DOHH2 (cell line): Measurements from ENCODE around the gene B4GALT3.

Experiments
- EZH2phosphoT487 ChIP-seq: fragments of 200-600 bp; sonication (generic); IDR thresholded peaks from 2 replicates; pipeline ENCODE4 v1.6.1; 2017; ENCODE audit warnings: borderline replicate concordance, mild to moderate bottlenecking, antibody characterized with exemption, low read length, moderate library complexity, mixed read lengths
- TF ChIP-seq, protein P1 (sequence below): fragments of 200-600 bp; sonication (generic); IDR thresholded peaks from one replicate; pipeline ENCODE4 v1.5.1; 2014; ENCODE audit warnings: antibody characterized with exemption, mild to moderate bottlenecking, low read depth, low read length; ENCODE audit not compliant: poor library complexity, severe bottlenecking

DNA sequence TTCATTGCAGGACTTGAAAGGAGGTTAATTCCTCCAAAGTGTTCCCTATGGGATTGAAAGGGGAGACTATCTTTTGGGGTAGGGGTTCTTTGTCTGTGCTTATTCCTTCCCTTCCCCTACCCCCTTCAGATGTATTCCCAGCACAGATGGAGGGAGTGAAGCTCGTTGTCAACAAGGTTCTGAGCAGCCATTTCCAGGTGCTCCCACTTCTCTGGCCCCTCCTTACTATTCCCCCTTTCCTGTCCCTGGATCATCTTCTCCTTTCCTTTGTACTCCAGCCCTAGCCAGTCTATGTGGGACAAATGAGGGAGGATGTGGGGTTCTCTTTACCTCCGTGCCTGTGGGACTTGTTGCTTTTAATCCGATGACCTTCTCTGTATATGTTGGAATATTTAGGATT, 49.5 kb upstream of the B4GALT3 start:
- TF ChIP-seq, protein P1, sequence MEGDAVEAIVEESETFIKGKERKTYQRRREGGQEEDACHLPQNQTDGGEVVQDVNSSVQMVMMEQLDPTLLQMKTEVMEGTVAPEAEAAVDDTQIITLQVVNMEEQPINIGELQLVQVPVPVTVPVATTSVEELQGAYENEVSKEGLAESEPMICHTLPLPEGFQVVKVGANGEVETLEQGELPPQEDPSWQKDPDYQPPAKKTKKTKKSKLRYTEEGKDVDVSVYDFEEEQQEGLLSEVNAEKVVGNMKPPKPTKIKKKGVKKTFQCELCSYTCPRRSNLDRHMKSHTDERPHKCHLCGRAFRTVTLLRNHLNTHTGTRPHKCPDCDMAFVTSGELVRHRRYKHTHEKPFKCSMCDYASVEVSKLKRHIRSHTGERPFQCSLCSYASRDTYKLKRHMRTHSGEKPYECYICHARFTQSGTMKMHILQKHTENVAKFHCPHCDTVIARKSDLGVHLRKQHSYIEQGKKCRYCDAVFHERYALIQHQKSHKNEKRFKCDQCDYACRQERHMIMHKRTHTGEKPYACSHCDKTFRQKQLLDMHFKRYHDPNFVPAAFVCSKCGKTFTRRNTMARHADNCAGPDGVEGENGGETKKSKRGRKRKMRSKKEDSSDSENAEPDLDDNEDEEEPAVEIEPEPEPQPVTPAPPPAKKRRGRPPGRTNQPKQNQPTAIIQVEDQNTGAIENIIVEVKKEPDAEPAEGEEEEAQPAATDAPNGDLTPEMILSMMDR, result no peak
- TF ChIP-seq EZH2phosphoT487, result no peak
